Kidney (tissue), 22 donors: ENCODE data around the gene MAML1. TPM values are rescaled to one million over a fixed set of nuclear protein-coding genes. Genes with fewer than 3 reads are reported as not detected.
"Not testable (repeated sequence)": the region's sequence is repeated elsewhere in the genome, so short reads cannot be mapped to it uniquely, and the experiment has no call there.

Experiments
- DNase-seq, 5 donors: peaks; one replicate each; pipeline ENCODE4 v3.0.0-alpha.2; 2013 to 2020
- FAIRE-seq: peaks from 2 replicates; lab custom pipeline; 2012; peaks lifted over from hg19 to GRCh38; lab: Jason Lieb, UNC
- H3K27ac ChIP-seq, 2 donors: one replicate each; pipeline ENCODE4 v1.7.0; 2013; ENCODE audit warnings: low read depth in 2 of 2, low read length in 2 of 2, inconsistent platforms in 1 of 2
- H3K27me3 ChIP-seq: one replicate; pipeline ENCODE4 v1.7.1; 2013; ENCODE audit warnings: low read length, inconsistent platforms; ENCODE audit not compliant: control insufficient read depth, insufficient read depth
- H3K36me3 ChIP-seq, 3 donors: one replicate each; pipeline versions ENCODE4 v1.7.0 to v1.7.1; 2013; ENCODE audit warnings: low read length in 3 of 3, control low read depth in 1 of 3, inconsistent platforms in 1 of 3; ENCODE audit not compliant: insufficient read depth in 3 of 3, control insufficient read depth in 2 of 3
- H3K4me1 ChIP-seq, 3 donors: one replicate each; pipeline versions ENCODE4 v1.7.0 to v1.7.1; 2013; ENCODE audit warnings: low read length in 3 of 3, inconsistent platforms in 1 of 3, low read depth in 1 of 3; ENCODE audit not compliant: control insufficient read depth in 2 of 3, insufficient read depth in 2 of 3
- H3K4me3 ChIP-seq, 3 donors: one replicate each; pipeline versions ENCODE4 v1.7.0 to v1.8.1; 2013; ENCODE audit warnings: low read length in 3 of 3, control low read depth in 1 of 3, inconsistent platforms in 1 of 3
- H3K9ac ChIP-seq, 3 donors: one replicate each; pipeline versions ENCODE4 v1.7.0 to v1.7.1; 2013; ENCODE audit warnings: low read length in 3 of 3, control low read depth in 1 of 3, inconsistent platforms in 1 of 3
- H3K9me3 ChIP-seq, 3 donors: one replicate each; pipeline versions ENCODE4 v1.7.0 to v1.7.1; 2013; ENCODE audit warnings: low read length in 3 of 3, control low read depth in 1 of 3, inconsistent platforms in 1 of 3; ENCODE audit not compliant: control insufficient read depth in 2 of 3, insufficient read depth in 1 of 3
- intact Hi-C: fragments of 100-400 bp; cut with DNase I; formaldehyde crosslinking; loops from one replicate; pipeline ENCODE4 v1.11.1; 2022
- long read RNA-seq, 10 donors: library from polyadenylated mRNA in 1 of 10; unstranded in 1 of 10; transcript quantifications; one replicate each; pipeline ENCODE4 v2.0.0 and lab custom pipeline, GENCODE V29; 2021 to 2026
- polyA plus RNA-seq: library from polyadenylated mRNA; stranded (reverse); fragments of 350-450 nt; fragmentation: Illumina TruSeq; extraction: RNeasy Lipid Tissue Mini Kit (QIAGEN cat#74804); gene quantifications from one replicate; pipeline ENCODE4 v1.2.3, GENCODE V29; 2014; ENCODE audit warnings: low read depth, low replicate concordance; ENCODE audit not compliant: insufficient read depth
- total RNA-seq: library from RNA; stranded (reverse); fragmentation: NEBNext Ultra II Directional; extraction: Animal tissue kit (Norgen Biotek cat#: 25700); gene quantifications from one replicate; pipeline ENCODE4 v1.2.1, GENCODE V29; 2021
- TF ChIP-seq, protein P1 (sequence below): IDR thresholded peaks from 3 replicates; pipeline ENCODE4 v1.5.1; 2012; ENCODE audit warnings: mild to moderate bottlenecking, moderate library complexity, borderline replicate concordance; ENCODE audit not compliant: insufficient read depth; ENCODE audit errors: extremely low read depth
- donor health status: control.
- donor health status: control.
- donor health status: control.
- donor health status: control.
- donor health status: control.
- donor health status: DM: yes; HTN: yes; CAD: no.
- donor health status: Normal renal cell carcinoma (clear cell type).

The MAML1 gene, protein sequence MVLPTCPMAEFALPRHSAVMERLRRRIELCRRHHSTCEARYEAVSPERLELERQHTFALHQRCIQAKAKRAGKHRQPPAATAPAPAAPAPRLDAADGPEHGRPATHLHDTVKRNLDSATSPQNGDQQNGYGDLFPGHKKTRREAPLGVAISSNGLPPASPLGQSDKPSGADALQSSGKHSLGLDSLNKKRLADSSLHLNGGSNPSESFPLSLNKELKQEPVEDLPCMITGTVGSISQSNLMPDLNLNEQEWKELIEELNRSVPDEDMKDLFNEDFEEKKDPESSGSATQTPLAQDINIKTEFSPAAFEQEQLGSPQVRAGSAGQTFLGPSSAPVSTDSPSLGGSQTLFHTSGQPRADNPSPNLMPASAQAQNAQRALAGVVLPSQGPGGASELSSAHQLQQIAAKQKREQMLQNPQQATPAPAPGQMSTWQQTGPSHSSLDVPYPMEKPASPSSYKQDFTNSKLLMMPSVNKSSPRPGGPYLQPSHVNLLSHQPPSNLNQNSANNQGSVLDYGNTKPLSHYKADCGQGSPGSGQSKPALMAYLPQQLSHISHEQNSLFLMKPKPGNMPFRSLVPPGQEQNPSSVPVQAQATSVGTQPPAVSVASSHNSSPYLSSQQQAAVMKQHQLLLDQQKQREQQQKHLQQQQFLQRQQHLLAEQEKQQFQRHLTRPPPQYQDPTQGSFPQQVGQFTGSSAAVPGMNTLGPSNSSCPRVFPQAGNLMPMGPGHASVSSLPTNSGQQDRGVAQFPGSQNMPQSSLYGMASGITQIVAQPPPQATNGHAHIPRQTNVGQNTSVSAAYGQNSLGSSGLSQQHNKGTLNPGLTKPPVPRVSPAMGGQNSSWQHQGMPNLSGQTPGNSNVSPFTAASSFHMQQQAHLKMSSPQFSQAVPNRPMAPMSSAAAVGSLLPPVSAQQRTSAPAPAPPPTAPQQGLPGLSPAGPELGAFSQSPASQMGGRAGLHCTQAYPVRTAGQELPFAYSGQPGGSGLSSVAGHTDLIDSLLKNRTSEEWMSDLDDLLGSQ
- total RNA-seq (26.8 TPM), polyA plus RNA-seq (5.3 TPM)
- long read RNA-seq, donor 1, full-length matches to known transcripts = 3 of 21 reads
- long read RNA-seq, donor 1, partial matches to known transcripts = 18 of 21 reads
- long read RNA-seq, donor 1, other reads (novel, unspliced or antisense) = 0 of 21 reads
- long read RNA-seq, donor 2, full-length matches to known transcripts = 4 of 4 reads
- long read RNA-seq, donor 2, partial matches to known transcripts = 0 of 4 reads
- long read RNA-seq, donor 2, other reads (novel, unspliced or antisense) = 0 of 4 reads
- long read RNA-seq, donor 3, partial matches to known transcripts = 22 of 24 reads
- long read RNA-seq, donor 3, other reads (novel, unspliced or antisense) = 0 of 24 reads
- long read RNA-seq, donor 4, full-length matches to known transcripts = 3 of 10 reads
- long read RNA-seq, donor 4, partial matches to known transcripts = 7 of 10 reads
- long read RNA-seq, donor 4, other reads (novel, unspliced or antisense) = 0 of 10 reads
- long read RNA-seq, donor 5 = 0 reads
- long read RNA-seq, donor 6 = 0 reads
- long read RNA-seq, donor 7, partial matches to known transcripts = 3 of 19 reads
- long read RNA-seq, donor 7, other reads (novel, unspliced or antisense) = 15 of 19 reads
- long read RNA-seq, donor 8, full-length matches to known transcripts = 3 of 15 reads
- long read RNA-seq, donor 8, partial matches to known transcripts = 12 of 15 reads
- long read RNA-seq, donor 8, other reads (novel, unspliced or antisense) = 0 of 15 reads
- long read RNA-seq, donor 9, partial matches to known transcripts = 10 of 14 reads
- long read RNA-seq, donor 9, other reads (novel, unspliced or antisense) = 0 of 14 reads
- long read RNA-seq, donor 10, full-length matches to known transcripts = 4 of 23 reads
- long read RNA-seq, donor 10, partial matches to known transcripts = 19 of 23 reads
- long read RNA-seq, donor 10, other reads (novel, unspliced or antisense) = 0 of 23 reads

DNA sequence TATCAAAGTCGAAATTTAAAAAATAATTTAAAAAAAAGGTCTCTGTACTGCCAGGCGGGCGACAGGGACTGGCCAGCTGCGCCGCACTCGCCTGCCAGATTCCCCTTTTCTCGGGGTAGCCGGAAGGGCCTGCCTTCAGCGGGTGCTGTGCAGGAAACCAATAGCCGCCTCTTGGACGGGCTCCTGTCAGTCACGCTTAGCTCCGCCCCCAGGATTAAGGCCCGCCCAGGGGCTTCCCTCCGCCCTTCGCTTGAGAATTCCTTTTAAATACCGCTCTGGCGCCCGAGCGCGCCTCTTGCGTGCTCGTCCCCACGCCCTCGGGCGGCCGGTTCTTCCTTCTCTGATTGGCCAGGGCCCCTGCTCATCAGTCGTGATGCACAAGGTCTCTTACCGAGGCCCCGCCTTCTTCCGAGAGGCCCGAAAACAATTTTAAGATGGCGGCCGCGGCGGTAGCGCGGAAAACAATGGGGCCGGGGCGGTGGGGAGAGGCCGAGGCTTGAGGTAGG lies at the start of gene MAML1:
Gene MAML1, plus strand, starts transcription at position 411 of the 506 bp plus-strand sequence. CDS start 291 bp downstream, outside the sequence.
- Histone ChIP-seq H3K27ac (peak within 1 kb of the TSS; percentile 85 to 89), H3K4me1 (peaks cover 0 to 7% (median 5%) of the 10 kb centered on the region in 3 donors), H3K4me3 (peak within 1 kb of the TSS; percentile 70 to 94 (median 82)), H3K9me3 (no peaks in the 10 kb centered on the region), H3K36me3 (peaks cover 6 to 29% (median 23%) of the 10 kb centered on the region in 3 donors), H3K9ac (peak within 1 kb of the TSS; percentile 35 to 85 (median 69)), H3K27me3 (no peaks in the 10 kb centered on the region)
- TF ChIP-seq, protein P1, sequence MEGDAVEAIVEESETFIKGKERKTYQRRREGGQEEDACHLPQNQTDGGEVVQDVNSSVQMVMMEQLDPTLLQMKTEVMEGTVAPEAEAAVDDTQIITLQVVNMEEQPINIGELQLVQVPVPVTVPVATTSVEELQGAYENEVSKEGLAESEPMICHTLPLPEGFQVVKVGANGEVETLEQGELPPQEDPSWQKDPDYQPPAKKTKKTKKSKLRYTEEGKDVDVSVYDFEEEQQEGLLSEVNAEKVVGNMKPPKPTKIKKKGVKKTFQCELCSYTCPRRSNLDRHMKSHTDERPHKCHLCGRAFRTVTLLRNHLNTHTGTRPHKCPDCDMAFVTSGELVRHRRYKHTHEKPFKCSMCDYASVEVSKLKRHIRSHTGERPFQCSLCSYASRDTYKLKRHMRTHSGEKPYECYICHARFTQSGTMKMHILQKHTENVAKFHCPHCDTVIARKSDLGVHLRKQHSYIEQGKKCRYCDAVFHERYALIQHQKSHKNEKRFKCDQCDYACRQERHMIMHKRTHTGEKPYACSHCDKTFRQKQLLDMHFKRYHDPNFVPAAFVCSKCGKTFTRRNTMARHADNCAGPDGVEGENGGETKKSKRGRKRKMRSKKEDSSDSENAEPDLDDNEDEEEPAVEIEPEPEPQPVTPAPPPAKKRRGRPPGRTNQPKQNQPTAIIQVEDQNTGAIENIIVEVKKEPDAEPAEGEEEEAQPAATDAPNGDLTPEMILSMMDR = no peak
- DNase-seq (peak; percentile 100), FAIRE-seq (peak; percentile 98)
- intact Hi-C loops = no loop called here

DNA sequence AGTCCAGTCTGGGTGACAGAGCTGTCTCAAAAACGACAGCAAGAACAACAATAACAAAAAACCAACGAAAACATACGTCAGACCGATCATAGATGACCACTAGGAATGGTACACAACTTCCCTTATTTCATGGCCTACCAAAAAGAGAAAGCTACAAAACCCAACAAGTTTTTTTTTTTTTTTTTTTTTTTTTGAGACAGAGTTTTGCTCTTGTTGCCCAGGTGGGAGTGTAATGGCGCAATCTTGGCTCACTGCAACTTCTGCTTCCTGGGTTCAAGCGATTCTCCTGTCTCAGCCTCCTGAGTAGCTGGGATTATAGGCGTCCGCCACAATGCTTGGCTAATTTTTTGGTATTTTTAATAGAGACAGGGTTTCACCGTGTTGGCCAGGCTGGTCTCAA lies 43.4 kb upstream of the MAML1 start:
- H3K27me3 ChIP-seq, intact Hi-C loops, H3K9me3 ChIP-seq, H3K9ac ChIP-seq, H3K4me3 ChIP-seq, DNase-seq, FAIRE-seq, H3K4me1 ChIP-seq, H3K36me3 ChIP-seq, H3K27ac ChIP-seq: not testable (repeated sequence)

DNA sequence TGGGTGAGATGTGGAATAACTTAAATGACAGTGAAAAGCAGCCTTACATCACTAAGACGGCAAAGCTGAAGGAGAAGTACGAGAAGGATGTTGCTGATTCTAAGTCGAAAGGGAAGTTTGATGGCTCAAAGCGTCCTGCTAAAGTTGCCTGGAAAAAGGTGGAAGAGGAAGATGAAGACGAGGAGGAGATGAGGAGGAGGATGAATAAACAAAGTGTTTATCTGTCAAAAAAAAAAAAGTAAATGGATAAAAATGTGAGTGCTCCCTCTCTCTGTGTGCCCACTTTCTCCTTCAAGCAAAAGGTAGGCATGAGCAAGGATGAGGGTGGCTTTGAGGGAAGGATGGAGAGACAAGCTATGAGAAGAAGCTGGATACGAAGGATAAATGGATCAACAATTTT lies 38.1 kb upstream of the MAML1 start:
- intact Hi-C loops = no loop called here
- H3K4me1 ChIP-seq = peaks cover 0 to 5% (median 2%) of the 10 kb centered on the region in 3 donors
- no peaks in the 10 kb centered on the region for H3K9me3 ChIP-seq
- no peak overlapping the region for H3K9ac ChIP-seq
- H3K27me3 ChIP-seq = no peaks in the 10 kb centered on the region
- FAIRE-seq = no peak
- no peak for DNase-seq
- H3K36me3 ChIP-seq = no peaks in the 10 kb centered on the region
- TF ChIP-seq, protein P1 = no peak
- no peak overlapping the region for H3K4me3 ChIP-seq
- no peak overlapping the region for H3K27ac ChIP-seq
